Common myeloid progenitor, CD34-positive (primary cell): ENCODE data around the gene DEDD2.
A peak's percentile ranks its signal among the peaks of the same experiment; 100 is the strongest.

Source experiments
- CTCF ChIA-PET: fragments of 350-600 bp; sonication (Branson Sonifier 250); formaldehyde crosslinking; loops from one replicate; lab custom pipeline; 2021; ENCODE audit warnings: antibody characterized with exemption; lab: Charles Lee
- POLR2A ChIA-PET: fragments of 350-600 bp; sonication (Branson Sonifier 250); formaldehyde crosslinking; loops from one replicate; lab custom pipeline; 2021; ENCODE audit warnings: antibody characterized with exemption; lab: Charles Lee
- DNase-seq, 3 donors: peaks; one replicate each; pipeline versions ENCODE4 v3.0.0 to v3.0.0-alpha.2; 2013
- H3K27ac ChIP-seq, 2 experiments: 1 replicate in 1 of 2; 2 replicates in 1 of 2; pipeline ENCODE4 v1.7.0; 2013; ENCODE audit warnings: inconsistent platforms in 2 of 2, low read length in 2 of 2, mild to moderate bottlenecking in 2 of 2, low read depth in 1 of 2, moderate library complexity in 1 of 2; ENCODE audit not compliant: severe bottlenecking in 2 of 2, insufficient read depth in 1 of 2, poor library complexity in 1 of 2
- H3K27me3 ChIP-seq, 5 experiments: replicated peaks in 2 of 5; 1 replicate in 3 of 5; 2 replicates in 2 of 5; pipeline versions ENCODE4 v1.6.1 to v1.7.0; 2013; ENCODE audit warnings: low read length in 4 of 5, mild to moderate bottlenecking in 2 of 5, moderate library complexity in 2 of 5, inconsistent platforms in 1 of 5; ENCODE audit not compliant: insufficient read depth in 5 of 5, control insufficient read depth in 4 of 5
- H3K36me3 ChIP-seq, 4 experiments: 1 replicate in 2 of 4; 2 replicates in 2 of 4; pipeline versions ENCODE4 v1.6.1 to v1.7.0; 2013; ENCODE audit warnings: low read length in 3 of 4, control low read depth in 1 of 4, mild to moderate bottlenecking in 1 of 4; ENCODE audit not compliant: control insufficient read depth in 4 of 4, insufficient read depth in 4 of 4
- H3K4me1 ChIP-seq, 4 experiments: 1 replicate in 3 of 4; 2 replicates in 1 of 4; pipeline versions ENCODE4 v1.6.1 to v1.7.1; 2013; ENCODE audit warnings: low read length in 3 of 4, mild to moderate bottlenecking in 3 of 4, control low read depth in 1 of 4, inconsistent platforms in 1 of 4, moderate library complexity in 1 of 4; ENCODE audit not compliant: control insufficient read depth in 4 of 4, insufficient read depth in 4 of 4; ENCODE audit errors: control extremely low read depth in 1 of 4
- H3K4me3 ChIP-seq, 7 experiments: 1 replicate in 4 of 7; 2 replicates in 3 of 7; pipeline versions ENCODE4 v1.5.1 to v1.7.0; 2013; ENCODE audit warnings: mild to moderate bottlenecking in 7 of 7, low read length in 6 of 7, moderate library complexity in 6 of 7, inconsistent platforms in 2 of 7, low read depth in 2 of 7, control low read depth in 1 of 7; ENCODE audit not compliant: insufficient read depth in 4 of 7, control insufficient read depth in 1 of 7; ENCODE audit errors: extremely low read depth in 1 of 7
- H3K9me3 ChIP-seq, 5 experiments: 1 replicate in 4 of 5; 2 replicates in 1 of 5; pipeline versions ENCODE4 v1.6.1 to v1.7.1; 2013; ENCODE audit warnings: low read length in 4 of 5, mild to moderate bottlenecking in 2 of 5, inconsistent platforms in 1 of 5, low read depth in 1 of 5, moderate library complexity in 1 of 5; ENCODE audit not compliant: control insufficient read depth in 4 of 5, insufficient read depth in 2 of 5; ENCODE audit errors: control extremely low read depth in 1 of 5
- WGBS: methylation state at CpG from one replicate; pipeline ENCODE4 v1.1.5; 2013; ENCODE audit not compliant: insufficient coverage; 5-methylcytosine and 5-hydroxymethylcytosine counted together

The DEDD2 gene

DNA sequence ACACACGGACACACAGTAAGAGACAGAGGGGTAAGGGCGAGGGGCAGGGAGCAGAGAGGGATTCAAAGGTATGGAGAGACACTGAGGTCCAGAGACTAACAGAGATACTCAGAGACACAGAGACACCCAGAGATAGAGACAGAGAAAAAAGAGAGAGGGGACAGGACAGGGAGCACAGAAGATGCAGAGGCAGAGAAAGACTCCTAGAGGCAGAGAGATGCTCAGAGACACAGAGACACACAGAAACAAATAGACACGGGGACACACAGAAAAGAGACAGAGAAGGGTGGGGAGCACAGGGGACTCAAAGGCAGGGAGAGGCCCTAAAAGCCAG lies 39.8 kb downstream of the DEDD2 start:
- 44% methylated on average over 3 of the region's 3 CpGs for WGBS
- peaks cover 0 to 24% (median 20%) of the 10 kb centered on the region in 4 experiments for H3K4me1 ChIP-seq
- no peak overlapping the region for H3K27ac ChIP-seq
- ChIA-PET POLR2A (no interaction called here), CTCF (interaction anchor here (0.6 to 1.3 kb wide), 3 partner anchors 15 to 75 kb away, joined by 3 read pairs; no protein-coding TSS in a partner anchor)
- H3K27me3 ChIP-seq: peaks cover 6 to 69% (median 29%) of the 10 kb centered on the region in 5 experiments
- no peaks in the 10 kb centered on the region for H3K9me3 ChIP-seq
- no peak for DNase-seq
- no peak overlapping the region for H3K4me3 ChIP-seq
- no peaks in the 10 kb centered on the region for H3K36me3 ChIP-seq

GRCh38 chr19:42176990-42177685 lies 40.3 kb downstream of the DEDD2 start:
- no peak overlapping the region for H3K27ac ChIP-seq

DNA sequence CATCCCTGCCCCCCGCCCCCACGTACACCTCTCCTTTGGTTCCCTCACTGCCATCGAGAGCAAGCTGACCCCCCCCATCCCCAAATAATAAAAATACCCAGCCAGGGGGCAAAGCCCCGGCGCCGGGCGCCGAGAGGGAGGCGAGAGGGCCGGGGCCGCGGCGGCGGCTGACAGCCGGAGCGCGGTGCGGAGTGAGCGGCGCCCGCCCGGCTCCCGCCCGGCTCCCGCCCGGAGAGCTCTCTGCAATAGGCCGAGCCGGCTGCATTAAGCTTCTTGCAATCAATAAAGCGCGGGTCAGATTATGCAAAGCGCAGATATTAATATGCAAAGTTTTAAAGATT lies 40.9 kb downstream of the DEDD2 start:
- ChIA-PET CTCF (interaction anchor here (0.9 to 1.9 kb wide), 7 partner anchors 8 to 74 kb away, joined by 3 to 7 read pairs (median 4); no protein-coding TSS in a partner anchor), POLR2A (interaction anchor here (0.5 to 1.9 kb wide), 2 partner anchors 11 to 172 kb away, joined by 3 to 4 read pairs; no protein-coding TSS in a partner anchor)
- Histone ChIP-seq H3K4me3 (peak overlapping the region in 5 of 7 experiments; percentile 15 to 72 (median 59)), H3K27ac (no peak overlapping the region), H3K4me1 (peaks cover 0 to 17% (median 12%) of the 10 kb centered on the region in 4 experiments), H3K36me3 (no peaks in the 10 kb centered on the region), H3K9me3 (no peaks in the 10 kb centered on the region), H3K27me3 (peaks cover 6 to 69% (median 29%) of the 10 kb centered on the region in 5 experiments)
- 0% methylated on average over 15 of the region's 31 CpGs for WGBS
- DNase-seq: no peak

More at GRCh38 chr19:42176990-42177685, 40.3 kb downstream of the DEDD2 start:
- 1% methylated on average over 32 of the region's 66 CpGs for WGBS
- Histone ChIP-seq H3K36me3 (no peaks in the 10 kb centered on the region), H3K27me3 (peaks cover 6 to 69% (median 29%) of the 10 kb centered on the region in 5 experiments), H3K9me3 (no peaks in the 10 kb centered on the region), H3K4me3 (peak overlapping the region in 3 of 7 experiments; percentile 28 to 72 (median 65)), H3K4me1 (peaks cover 0 to 19% (median 15%) of the 10 kb centered on the region in 4 experiments)
- DNase-seq: peak; percentile 83 to 91 (median 85)
- ChIA-PET POLR2A (interaction anchor here (0.5 to 1.9 kb wide), 2 partner anchors 11 to 172 kb away, joined by 3 to 4 read pairs; no protein-coding TSS in a partner anchor), CTCF (interaction anchor here (0.6 to 1.9 kb wide), 8 partner anchors 8 to 75 kb away, joined by 3 to 7 read pairs (median 4); no protein-coding TSS in a partner anchor)

DNA sequence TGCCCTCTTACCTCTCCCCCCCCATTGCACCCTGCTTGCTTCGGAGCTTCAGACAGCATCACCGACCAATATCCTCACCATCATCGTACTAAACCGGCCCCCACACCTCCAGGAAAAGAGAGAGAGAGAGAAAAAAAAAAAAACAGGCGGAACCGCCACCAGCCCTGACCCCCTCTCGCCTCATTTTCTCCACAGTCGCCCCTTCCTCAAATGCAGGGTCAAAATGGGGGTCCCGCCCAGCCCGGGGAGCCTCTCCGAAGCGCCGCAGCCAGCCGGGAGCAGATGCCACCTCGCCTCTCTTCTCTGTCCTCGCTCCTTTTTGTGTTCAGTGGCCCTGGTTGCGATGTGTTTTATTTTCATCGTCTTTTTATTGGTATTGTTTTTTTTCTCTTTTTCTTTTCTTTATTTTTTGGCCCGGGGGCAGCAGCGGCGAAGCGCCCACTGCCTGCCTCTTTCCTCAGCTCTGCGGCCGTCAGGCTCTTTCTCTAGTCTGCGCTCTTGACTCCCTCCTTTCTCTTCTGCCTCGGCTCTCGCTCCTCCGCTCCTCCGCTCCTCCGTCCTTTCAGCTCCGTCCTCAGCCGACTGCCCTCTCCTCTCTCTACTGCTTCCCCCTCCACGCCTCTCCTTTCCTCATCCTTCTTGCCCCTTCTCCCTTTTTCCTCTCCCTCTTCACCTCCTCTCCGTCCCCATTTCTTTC lies 41.4 kb downstream of the DEDD2 start:
- peak in 1 of 3 donors; percentile 33 for DNase-seq
- H3K27ac ChIP-seq: no peak overlapping the region
- H3K4me3 ChIP-seq: peak overlapping the region; percentile 10 to 72 (median 37)

GRCh38 chr19:42174958-42175734 lies 42.3 kb downstream of the DEDD2 start:
- Histone ChIP-seq H3K9me3 (no peaks in the 10 kb centered on the region), H3K4me1 (peaks cover 0 to 17% (median 12%) of the 10 kb centered on the region in 4 experiments), H3K36me3 (no peaks in the 10 kb centered on the region), H3K27ac (no peak overlapping the region), H3K4me3 (no peak overlapping the region), H3K27me3 (peaks cover 5 to 59% (median 29%) of the 10 kb centered on the region in 5 experiments)
- ChIA-PET CTCF (interaction anchor here (1.0 to 1.9 kb wide), 4 partner anchors 10 to 126 kb away, joined by 3 to 7 read pairs (median 4); no protein-coding TSS in a partner anchor), POLR2A (interaction anchor here (1.9 kb wide), 1 partner anchor 9 kb away, joined by 4 read pairs; no protein-coding TSS in a partner anchor)
- 86% methylated on average over 6 of the region's 6 CpGs for whole genome bisulfite sequencing
- DNase-seq: no peak

More for the DNA sequence above, 41.4 kb downstream of the DEDD2 start:
- POLR2A ChIA-PET: interaction anchor here (1.9 kb wide), 1 partner anchor 10 kb away, joined by 4 read pairs; no protein-coding TSS in a partner anchor
- Histone ChIP-seq H3K36me3 (no peaks in the 10 kb centered on the region), H3K27me3 (peaks cover 6 to 68% (median 29%) of the 10 kb centered on the region in 5 experiments), H3K9me3 (no peaks in the 10 kb centered on the region), H3K4me1 (peaks cover 0 to 17% (median 12%) of the 10 kb centered on the region in 4 experiments)
- WGBS: under 1% methylated on average over 24 of the region's 34 CpGs
- CTCF ChIA-PET: interaction anchor here (0.9 to 1.9 kb wide), 7 partner anchors 9 to 117 kb away, joined by 3 to 7 read pairs (median 4); no protein-coding TSS in a partner anchor

GRCh38 chr19:42174188-42174587 lies 43.3 kb downstream of the DEDD2 start:
- DNase-seq: no peak
- Histone ChIP-seq H3K4me3 (no peak overlapping the region), H3K36me3 (no peaks in the 10 kb centered on the region), H3K27ac (no peak overlapping the region), H3K9me3 (no peaks in the 10 kb centered on the region), H3K27me3 (peaks cover 5 to 49% (median 29%) of the 10 kb centered on the region in 5 experiments), H3K4me1 (peaks cover 0 to 17% (median 12%) of the 10 kb centered on the region in 4 experiments)
- CTCF ChIA-PET: no interaction called here
- POLR2A ChIA-PET: no interaction called here
- 92% methylated on average over 9 of the region's 11 CpGs for WGBS
